ENCODE measurements around the gene LAMB1. TPM values are rescaled to one million over a fixed set of nuclear protein-coding genes. Genes with fewer than 3 reads are reported as not detected.

Gene LAMB1
- total and polyA plus RNA-seq, 2 donors from 2014 or later = 140 to 312 TPM

DNA sequence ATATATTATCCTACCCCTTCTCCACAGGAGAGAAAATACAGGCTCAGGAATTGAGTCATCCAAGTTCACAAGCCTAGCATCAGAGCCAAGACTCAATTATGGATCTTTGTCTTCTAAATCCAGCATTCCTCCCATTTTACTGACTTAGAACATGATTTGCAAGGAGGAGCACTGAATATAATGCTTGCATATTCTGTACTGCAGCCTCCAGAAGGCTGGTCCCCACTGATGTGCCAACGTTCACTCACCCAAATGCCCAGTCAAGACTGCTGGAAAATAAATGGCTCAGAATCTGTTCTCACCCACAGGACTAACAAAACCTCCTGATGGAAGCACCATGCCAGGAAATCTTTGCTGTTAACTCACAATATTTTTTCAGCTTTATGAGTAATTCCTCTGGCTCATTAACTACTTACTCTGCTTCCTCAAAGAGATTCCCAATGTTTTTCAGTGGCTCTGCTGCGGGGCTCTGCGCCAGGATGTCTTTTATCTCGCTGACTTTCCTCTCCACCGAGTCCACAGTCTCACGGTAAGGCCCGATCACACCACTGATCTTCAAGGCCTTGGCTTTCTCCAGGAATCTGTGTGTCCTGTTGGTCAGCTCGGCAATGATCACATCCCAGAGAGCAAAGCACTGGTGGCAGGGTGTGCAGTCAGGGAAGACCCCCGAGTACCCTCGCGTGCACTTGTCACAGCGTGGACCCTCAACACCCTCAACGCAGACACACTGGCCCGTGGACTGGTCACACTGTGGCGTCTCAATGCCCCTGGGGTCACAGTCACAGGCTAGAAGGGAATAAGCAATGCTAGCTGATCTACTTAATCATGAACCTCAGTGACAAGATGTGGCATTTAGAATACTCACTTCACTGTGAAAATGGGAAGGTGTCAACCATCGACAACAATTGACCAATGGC lies 63.1 kb downstream of the LAMB1 start:
- Histone ChIP-seq H3K36me3 (ENCODE audit: control insufficient read depth in 2 of 3, insufficient read depth in 3 of 3, low read length in 3 of 3) (peaks cover 11 to 59% (median 31%) of the 10 kb centered on the region in 3 donors), H3K27me3 (ENCODE audit: control insufficient read depth, insufficient read depth, low read length) (no peaks in the 10 kb centered on the region), H3K9me3 (ENCODE audit: control insufficient read depth in 2 of 3, insufficient read depth in 1 of 3, low read length in 3 of 3) (no peaks in the 10 kb centered on the region), H3K4me1 (ENCODE audit: control insufficient read depth in 2 of 3, insufficient read depth in 2 of 3, low read depth in 1 of 3, low read length in 3 of 3) (peaks cover 0 to 6% (median 4%) of the 10 kb centered on the region in 3 donors), H3K9ac (ENCODE audit: low read length in 3 of 3) (no peak overlapping the region), H3K27ac (ENCODE audit: low read depth in 2 of 2, low read length in 2 of 2) (peak overlapping the region; percentile 7 to 61), H3K4me3 (ENCODE audit: low read length in 3 of 3) (no peak overlapping the region)
- intact Hi-C loops (cut with DNase I) = no loop called here
- TF ChIP-seq, protein P1, sequence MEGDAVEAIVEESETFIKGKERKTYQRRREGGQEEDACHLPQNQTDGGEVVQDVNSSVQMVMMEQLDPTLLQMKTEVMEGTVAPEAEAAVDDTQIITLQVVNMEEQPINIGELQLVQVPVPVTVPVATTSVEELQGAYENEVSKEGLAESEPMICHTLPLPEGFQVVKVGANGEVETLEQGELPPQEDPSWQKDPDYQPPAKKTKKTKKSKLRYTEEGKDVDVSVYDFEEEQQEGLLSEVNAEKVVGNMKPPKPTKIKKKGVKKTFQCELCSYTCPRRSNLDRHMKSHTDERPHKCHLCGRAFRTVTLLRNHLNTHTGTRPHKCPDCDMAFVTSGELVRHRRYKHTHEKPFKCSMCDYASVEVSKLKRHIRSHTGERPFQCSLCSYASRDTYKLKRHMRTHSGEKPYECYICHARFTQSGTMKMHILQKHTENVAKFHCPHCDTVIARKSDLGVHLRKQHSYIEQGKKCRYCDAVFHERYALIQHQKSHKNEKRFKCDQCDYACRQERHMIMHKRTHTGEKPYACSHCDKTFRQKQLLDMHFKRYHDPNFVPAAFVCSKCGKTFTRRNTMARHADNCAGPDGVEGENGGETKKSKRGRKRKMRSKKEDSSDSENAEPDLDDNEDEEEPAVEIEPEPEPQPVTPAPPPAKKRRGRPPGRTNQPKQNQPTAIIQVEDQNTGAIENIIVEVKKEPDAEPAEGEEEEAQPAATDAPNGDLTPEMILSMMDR (IDR thresholded peaks at IDR 0.05; ENCODE audit: borderline replicate concordance, extremely low read depth, insufficient read depth) = no peak
- FAIRE-seq (no peak), DNase-seq (peak in 1 of 5 donors; percentile 81)

DNA sequence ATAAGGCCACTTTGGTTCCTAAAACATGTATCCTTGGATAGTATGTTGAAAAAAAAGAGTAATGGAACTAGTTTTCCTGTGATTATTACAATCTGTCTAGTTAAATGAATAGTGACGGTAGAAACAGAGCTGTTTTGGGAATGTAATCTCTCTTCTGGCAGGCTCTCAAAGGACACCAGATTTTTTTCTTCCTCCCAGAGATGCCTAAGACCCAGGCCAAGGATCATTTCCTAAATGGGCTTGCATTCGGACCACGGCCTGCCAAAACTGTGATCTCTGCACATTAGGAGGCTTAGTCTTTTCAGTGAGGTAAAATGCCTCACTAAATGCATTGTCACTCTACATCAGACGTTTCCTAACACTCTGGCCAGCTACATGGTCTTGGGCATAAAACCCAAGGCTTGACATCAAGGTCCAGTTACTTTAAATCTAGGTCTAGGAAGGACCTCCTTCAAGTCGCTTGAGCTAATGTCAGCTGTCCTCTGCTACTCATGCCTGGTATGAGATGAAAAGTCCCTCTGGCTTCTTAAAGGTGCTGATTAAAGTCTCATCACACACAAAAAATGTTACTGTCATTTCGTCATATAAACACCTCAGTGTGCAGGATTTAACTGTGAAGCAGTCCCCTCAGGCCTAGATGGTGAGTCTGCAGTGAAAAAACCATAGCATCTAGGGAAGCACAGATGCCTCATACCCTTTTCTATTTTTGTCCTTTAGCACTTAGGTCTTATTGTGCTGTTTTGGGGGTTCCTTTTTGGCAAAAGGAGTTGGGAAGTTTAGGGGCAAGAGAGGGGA lies 64.3 kb downstream of the LAMB1 start:
- Histone ChIP-seq H3K9ac (ENCODE audit: low read length in 3 of 3) (no peak overlapping the region), H3K4me3 (ENCODE audit: low read length in 3 of 3) (no peak overlapping the region), H3K9me3 (ENCODE audit: control insufficient read depth in 2 of 3, insufficient read depth in 1 of 3, low read length in 3 of 3) (no peaks in the 10 kb centered on the region), H3K27ac (ENCODE audit: low read depth in 2 of 2, low read length in 2 of 2) (peak overlapping the region in 1 of 2 donors; percentile 23), H3K4me1 (ENCODE audit: control insufficient read depth in 2 of 3, insufficient read depth in 2 of 3, low read depth in 1 of 3, low read length in 3 of 3) (peaks cover 0 to 6% (median 4%) of the 10 kb centered on the region in 3 donors), H3K36me3 (ENCODE audit: control insufficient read depth in 2 of 3, insufficient read depth in 3 of 3, low read length in 3 of 3) (peaks cover 11 to 60% (median 21%) of the 10 kb centered on the region in 3 donors), H3K27me3 (ENCODE audit: control insufficient read depth, insufficient read depth, low read length) (no peaks in the 10 kb centered on the region)
- intact Hi-C loops (cut with DNase I) = no loop called here
- no peak for DNase-seq
- TF ChIP-seq, protein P1 (IDR thresholded peaks at IDR 0.05; ENCODE audit: borderline replicate concordance, extremely low read depth, insufficient read depth) = no peak
- FAIRE-seq = no peak

DNA sequence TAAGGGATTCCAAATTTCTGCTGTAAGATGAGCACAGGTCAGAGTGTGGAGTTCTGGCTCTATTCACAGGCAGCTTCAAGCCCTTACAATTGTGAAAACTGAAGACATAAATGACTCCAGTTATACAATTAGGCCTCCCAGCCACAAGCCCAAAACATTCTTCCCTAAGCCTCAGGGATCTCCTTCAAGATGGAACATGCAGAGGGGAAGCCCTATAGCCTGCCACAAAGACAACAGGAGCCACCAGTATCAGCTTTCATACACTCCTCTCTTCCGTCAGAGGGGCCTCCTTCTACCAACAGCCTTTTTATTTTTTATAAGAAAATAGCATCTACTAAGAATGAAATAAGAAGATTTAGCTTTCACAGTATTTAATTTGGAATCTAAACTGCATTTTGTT lies 65.4 kb downstream of the LAMB1 start:
- intact Hi-C loops (cut with DNase I) = no loop called here
- DNase-seq (no peak), FAIRE-seq (no peak)
- Histone ChIP-seq H3K4me1 (ENCODE audit: control insufficient read depth in 2 of 3, insufficient read depth in 2 of 3, low read depth in 1 of 3, low read length in 3 of 3) (peaks cover 0 to 6% (median 4%) of the 10 kb centered on the region in 3 donors), H3K27ac (ENCODE audit: low read depth in 2 of 2, low read length in 2 of 2) (peak overlapping the region in 1 of 2 donors; percentile 23), H3K9me3 (ENCODE audit: control insufficient read depth in 2 of 3, insufficient read depth in 1 of 3, low read length in 3 of 3) (no peaks in the 10 kb centered on the region), H3K9ac (ENCODE audit: low read length in 3 of 3) (no peak overlapping the region), H3K4me3 (ENCODE audit: low read length in 3 of 3) (no peak overlapping the region), H3K36me3 (ENCODE audit: control insufficient read depth in 2 of 3, insufficient read depth in 3 of 3, low read length in 3 of 3) (peaks cover 11 to 56% (median 22%) of the 10 kb centered on the region in 3 donors), H3K27me3 (ENCODE audit: control insufficient read depth, insufficient read depth, low read length) (no peaks in the 10 kb centered on the region)
- TF ChIP-seq, protein P1 (IDR thresholded peaks at IDR 0.05; ENCODE audit: borderline replicate concordance, extremely low read depth, insufficient read depth) = no peak

Measured in kidney (tissue), 14 donors.